GM12878 (cell line): ENCODE measurements around the gene MAML2. TPM values are rescaled to one million over a fixed set of nuclear protein-coding genes. Genes with fewer than 3 reads are reported as not detected.
A peak's percentile ranks its signal among the peaks of the same experiment; 100 is the strongest.

Experiments used
- CBX5 ChIP-seq: sonication (generic); IDR thresholded peaks from 2 replicates; pipeline ENCODE4 v1.6.1; 2016; ENCODE audit warnings: low read depth, moderate library complexity, mild to moderate bottlenecking, inconsistent platforms
- CEBPB ChIP-seq, 2 experiments: fragments of 150-350 bp in 1 of 2; IDR thresholded peaks; 2 replicates each; pipeline ENCODE4 v1.6.1; 2012 to 2014; ENCODE audit warnings: low read depth in 2 of 2, low read length in 2 of 2, borderline replicate concordance in 1 of 2, inconsistent platforms in 1 of 2
- CHD2 ChIP-seq: IDR thresholded peaks from 2 replicates; pipeline ENCODE4 v1.6.1; 2011; ENCODE audit warnings: low read depth, low read length, improper control_type of control experiment, borderline replicate concordance
- FOXM1 ChIP-seq: IDR thresholded peaks from 2 replicates; pipeline ENCODE4 v1.6.1; 2012; ENCODE audit warnings: low read depth, mild to moderate bottlenecking, inconsistent platforms, low read length, moderate library complexity
- GATAD2B ChIP-seq: fragments of 450-650 bp; conservative IDR thresholded peaks from 2 replicates; pipeline ENCODE4 v1.6.1; 2017; ENCODE audit warnings: low read depth, mild to moderate bottlenecking, moderate library complexity
- HCFC1 ChIP-seq: fragments of 150-350 bp; IDR thresholded peaks from 2 replicates; pipeline ENCODE4 v1.6.1; 2014; ENCODE audit warnings: low read length
- IRF4 ChIP-seq: IDR thresholded peaks from 2 replicates; pipeline ENCODE4 v1.6.1; 2011; ENCODE audit warnings: low read depth, low read length
- MTA2 ChIP-seq: fragments of 450-650 bp; IDR thresholded peaks from 2 replicates; pipeline ENCODE4 v1.6.1; 2016; ENCODE audit warnings: low read depth, mild to moderate bottlenecking, moderate library complexity
- MTA3 ChIP-seq: IDR thresholded peaks from 2 replicates; pipeline ENCODE4 v1.6.1; 2012; ENCODE audit warnings: low read length, inconsistent platforms, borderline replicate concordance
- NFIC ChIP-seq: IDR thresholded peaks from 2 replicates; pipeline ENCODE4 v1.6.1; 2012; ENCODE audit warnings: low read depth, mild to moderate bottlenecking, inconsistent platforms, low read length, moderate library complexity
- POU2F2 ChIP-seq: IDR thresholded peaks from 3 replicates; pipeline ENCODE4 v1.6.1; 2011; ENCODE audit warnings: low read depth, mild to moderate bottlenecking, low read length, borderline replicate concordance
- RUNX3 ChIP-seq: IDR thresholded peaks from 2 replicates; pipeline ENCODE4 v1.6.1; 2012; ENCODE audit warnings: low read length, inconsistent platforms
- SMC3 ChIP-seq: IDR thresholded peaks from 2 replicates; pipeline ENCODE4 v1.6.1; 2011; ENCODE audit warnings: low read length, improper control_type of control experiment, borderline replicate concordance
- TBL1XR1 ChIP-seq: IDR thresholded peaks from 2 replicates; pipeline ENCODE4 v1.6.1; 2012; ENCODE audit warnings: low read depth, low read length, improper control_type of control experiment
- YBX1 ChIP-seq: fragments of 450-650 bp; IDR thresholded peaks from 2 replicates; pipeline ENCODE4 v1.6.1; 2016; ENCODE audit warnings: antibody characterized with exemption
- ZNF24 ChIP-seq: fragments of 450-650 bp; IDR thresholded peaks from 2 replicates; pipeline ENCODE4 v1.6.1; 2017; ENCODE audit warnings: antibody characterized with exemption, mild to moderate bottlenecking
- ZNF622 ChIP-seq: fragments of 450-650 bp; IDR thresholded peaks from 2 replicates; pipeline ENCODE4 v1.6.1; 2017; ENCODE audit warnings: mild to moderate bottlenecking, inconsistent platforms
- polyA plus RNA-seq, 11 experiments: library from polyadenylated mRNA; depleted of rRNA in 4 of 11; unstranded in 6 of 11; stranded (reverse) in 5 of 11; fragments of >200 nt; fragmentation: Nextera tagmentation in 4 of 11; fragmentation: Illumina TruSeq in 1 of 11; extraction: Ambion mirVana in 4 of 11; extraction: Trizol in 1 of 11; gene quantifications; 1 replicate in 1 of 11; 2 replicates in 10 of 11; pipeline versions ENCODE4 v1.2.1 to v1.2.3, GENCODE V29; 2011 to 2016; ENCODE audit warnings: inconsistent platforms in 2 of 11, missing spikeins in 2 of 11, low read depth in 1 of 11
- total RNA-seq, 4 experiments: library from RNA; depleted of rRNA in 3 of 4; stranded (reverse); fragments of >200 nt in 3 of 4; fragmentation: Illumina TruSeq in 1 of 4; extraction: Trizol in 1 of 4; gene quantifications; 2 replicates each; pipeline versions ENCODE4 v1.2.1 to v1.2.3, GENCODE V29; 2013 to 2021
- TF ChIP-seq, protein P1 (sequence below): IDR thresholded peaks from 2 replicates; pipeline ENCODE4 v1.6.1; 2012; ENCODE audit warnings: low read length, inconsistent platforms
- TF ChIP-seq, protein P2 (sequence below): fragments of 450-650 bp; formaldehyde crosslinking; IDR thresholded peaks from 2 replicates; pipeline ENCODE4 v1.4.0; 2022; ENCODE audit warnings: mild to moderate bottlenecking, moderate library complexity
- TF ChIP-seq, protein P3 (sequence below): IDR thresholded peaks from 2 replicates; pipeline ENCODE4 v1.6.1; 2011; ENCODE audit warnings: borderline replicate concordance, low read depth, mild to moderate bottlenecking, moderate library complexity, low read length; ENCODE audit not compliant: insufficient read depth, poor library complexity, severe bottlenecking
- TF ChIP-seq, protein P4 (sequence below): IDR thresholded peaks from 2 replicates; pipeline ENCODE4 v1.6.1; 2011; ENCODE audit warnings: low read depth, mild to moderate bottlenecking, low read length, moderate library complexity, borderline replicate concordance; ENCODE audit errors: extremely low read depth

The MAML2 gene
- total and polyA plus RNA-seq, 10 of the 15 experiments (the other 5 are each of a cell fraction or from before 2014, with no cell fraction given): 2.5 to 15.1 (median 12.0) TPM

DNA sequence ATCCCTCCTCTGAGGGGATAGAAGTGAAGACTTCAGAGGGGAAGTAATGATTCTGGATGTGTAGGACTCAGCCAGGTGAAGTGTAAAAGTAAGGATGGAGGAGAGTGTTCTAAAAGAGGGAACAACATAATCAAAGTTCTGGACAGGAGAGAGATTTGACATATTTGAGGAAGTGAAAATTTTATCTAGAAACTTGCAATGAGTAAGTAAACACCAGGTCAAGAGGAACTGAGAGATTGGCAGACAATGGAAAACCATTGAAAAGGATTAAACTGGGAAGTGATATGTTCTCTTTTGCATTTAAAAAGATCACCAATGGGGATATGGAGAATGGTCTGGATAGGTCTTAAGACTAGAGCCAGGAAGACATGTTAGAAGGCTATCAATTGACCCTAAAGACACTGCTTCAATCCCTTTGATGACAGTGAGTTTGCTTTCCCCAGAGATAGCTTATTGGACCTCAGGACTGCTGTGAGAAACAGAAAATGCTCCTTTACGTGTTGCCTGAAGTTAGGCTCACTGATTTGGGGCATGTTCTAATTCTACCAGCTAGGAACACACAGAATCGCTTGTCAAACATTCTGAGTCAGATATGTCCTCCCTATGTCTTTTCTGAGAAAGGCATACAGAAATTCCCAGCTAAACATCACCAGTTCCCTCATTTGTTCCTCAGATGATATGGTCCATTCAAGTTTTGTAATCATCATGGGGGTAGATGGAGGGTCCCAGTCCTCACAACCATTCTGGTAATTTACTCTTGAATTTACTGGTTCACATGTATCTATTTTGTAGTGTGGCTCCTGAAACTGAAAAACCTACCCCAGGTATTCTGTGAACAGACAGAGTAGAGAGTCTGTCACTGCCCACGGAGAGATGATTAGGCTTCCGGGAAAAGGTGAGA is 144.9 kb downstream of the MAML2 start (continued):
- peak; percentile 88 for TF ChIP-seq ZNF24
- TF ChIP-seq YBX1: no peak
- TF ChIP-seq, protein P1, sequence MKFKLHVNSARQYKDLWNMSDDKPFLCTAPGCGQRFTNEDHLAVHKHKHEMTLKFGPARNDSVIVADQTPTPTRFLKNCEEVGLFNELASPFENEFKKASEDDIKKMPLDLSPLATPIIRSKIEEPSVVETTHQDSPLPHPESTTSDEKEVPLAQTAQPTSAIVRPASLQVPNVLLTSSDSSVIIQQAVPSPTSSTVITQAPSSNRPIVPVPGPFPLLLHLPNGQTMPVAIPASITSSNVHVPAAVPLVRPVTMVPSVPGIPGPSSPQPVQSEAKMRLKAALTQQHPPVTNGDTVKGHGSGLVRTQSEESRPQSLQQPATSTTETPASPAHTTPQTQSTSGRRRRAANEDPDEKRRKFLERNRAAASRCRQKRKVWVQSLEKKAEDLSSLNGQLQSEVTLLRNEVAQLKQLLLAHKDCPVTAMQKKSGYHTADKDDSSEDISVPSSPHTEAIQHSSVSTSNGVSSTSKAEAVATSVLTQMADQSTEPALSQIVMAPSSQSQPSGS: peak; percentile 69
- peak; percentile 97 for TF ChIP-seq NFIC
- peak in 1 of 2 experiments; percentile 68; a peak in 1 of 4 replicates for TF ChIP-seq CEBPB (IDR thresholded peaks at IDR 0.05; ENCODE audit: borderline replicate concordance in 1 of 2, low read depth in 2 of 2, low read length in 2 of 2)
- TF ChIP-seq CBX5: 0 out of 2 replicates have a peak, but pooled peaks have one; percentile 20
- TF ChIP-seq RUNX3: peak; percentile 74
- TF ChIP-seq, protein P2, sequence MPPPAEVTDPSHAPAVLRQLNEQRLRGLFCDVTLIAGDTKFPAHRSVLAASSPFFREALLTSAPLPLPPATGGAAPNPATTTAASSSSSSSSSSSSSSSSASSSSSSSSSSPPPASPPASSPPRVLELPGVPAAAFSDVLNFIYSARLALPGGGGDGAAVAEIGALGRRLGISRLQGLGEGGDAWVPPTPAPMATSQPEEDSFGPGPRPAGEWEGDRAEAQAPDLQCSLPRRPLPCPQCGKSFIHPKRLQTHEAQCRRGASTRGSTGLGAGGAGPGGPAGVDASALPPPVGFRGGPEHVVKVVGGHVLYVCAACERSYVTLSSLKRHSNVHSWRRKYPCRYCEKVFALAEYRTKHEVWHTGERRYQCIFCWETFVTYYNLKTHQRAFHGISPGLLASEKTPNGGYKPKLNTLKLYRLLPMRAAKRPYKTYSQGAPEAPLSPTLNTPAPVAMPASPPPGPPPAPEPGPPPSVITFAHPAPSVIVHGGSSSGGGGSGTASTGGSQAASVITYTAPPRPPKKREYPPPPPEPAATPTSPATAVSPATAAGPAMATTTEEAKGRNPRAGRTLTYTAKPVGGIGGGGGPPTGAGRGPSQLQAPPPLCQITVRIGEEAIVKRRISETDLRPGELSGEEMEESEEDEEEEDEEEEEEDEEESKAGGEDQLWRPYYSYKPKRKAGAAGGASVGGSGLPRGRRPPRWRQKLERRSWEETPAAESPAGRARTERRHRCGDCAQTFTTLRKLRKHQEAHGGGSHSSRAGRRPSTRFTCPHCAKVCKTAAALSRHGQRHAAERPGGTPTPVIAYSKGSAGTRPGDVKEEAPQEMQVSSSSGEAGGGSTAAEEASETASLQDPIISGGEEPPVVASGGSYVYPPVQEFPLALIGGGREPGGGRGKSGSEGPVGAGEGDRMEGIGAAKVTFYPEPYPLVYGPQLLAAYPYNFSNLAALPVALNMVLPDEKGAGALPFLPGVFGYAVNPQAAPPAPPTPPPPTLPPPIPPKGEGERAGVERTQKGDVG (CRISPR knock-in tag): no peak
- 0 out of 3 replicates have a peak, but pooled peaks have one; percentile 30 for TF ChIP-seq POU2F2
- no peak for TF ChIP-seq SMC3
- peak; percentile 78 for TF ChIP-seq FOXM1
- TF ChIP-seq TBL1XR1: 0 out of 2 replicates have a peak, but pooled peaks have one; percentile 38
- TF ChIP-seq IRF4: peak; percentile 87
- no peak for TF ChIP-seq ZNF622
- TF ChIP-seq GATAD2B: peak; percentile 82
- TF ChIP-seq, protein P3, sequence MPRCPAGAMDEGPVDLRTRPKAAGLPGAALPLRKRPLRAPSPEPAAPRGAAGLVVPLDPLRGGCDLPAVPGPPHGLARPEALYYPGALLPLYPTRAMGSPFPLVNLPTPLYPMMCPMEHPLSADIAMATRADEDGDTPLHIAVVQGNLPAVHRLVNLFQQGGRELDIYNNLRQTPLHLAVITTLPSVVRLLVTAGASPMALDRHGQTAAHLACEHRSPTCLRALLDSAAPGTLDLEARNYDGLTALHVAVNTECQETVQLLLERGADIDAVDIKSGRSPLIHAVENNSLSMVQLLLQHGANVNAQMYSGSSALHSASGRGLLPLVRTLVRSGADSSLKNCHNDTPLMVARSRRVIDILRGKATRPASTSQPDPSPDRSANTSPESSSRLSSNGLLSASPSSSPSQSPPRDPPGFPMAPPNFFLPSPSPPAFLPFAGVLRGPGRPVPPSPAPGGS: peak; percentile 35
- TF ChIP-seq CHD2: no peak
- peak; percentile 93 for TF ChIP-seq MTA3
- TF ChIP-seq, protein P4, sequence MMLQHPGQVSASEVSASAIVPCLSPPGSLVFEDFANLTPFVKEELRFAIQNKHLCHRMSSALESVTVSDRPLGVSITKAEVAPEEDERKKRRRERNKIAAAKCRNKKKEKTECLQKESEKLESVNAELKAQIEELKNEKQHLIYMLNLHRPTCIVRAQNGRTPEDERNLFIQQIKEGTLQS: no peak
- peak; percentile 89 for TF ChIP-seq MTA2
- TF ChIP-seq HCFC1: no peak
